T-helper 9 cell (primary cell): ENCODE measurements around the gene GDPD5.

Experiments
- DNase-seq: peaks from one replicate; pipeline ENCODE4 v3.0.0-alpha.2; 2020

Gene GDPD5

GRCh38 chr11:75510004-75510722 lies 15.6 kb downstream of the GDPD5 start:
- DNase-seq = no peak

- DNase-seq = no peak
Measured at GRCh38 chr11:75509020-75509720, 16.6 kb downstream of the GDPD5 start.

GRCh38 chr11:75508051-75508561 lies 17.6 kb downstream of the GDPD5 start:
- peak; percentile 46 for DNase-seq

- no peak for DNase-seq
Measured at GRCh38 chr11:75507571-75507970, 18.2 kb downstream of the GDPD5 start.

- no peak for DNase-seq
Measured at GRCh38 chr11:75506827-75507226, 18.9 kb downstream of the GDPD5 start.

- no peak for DNase-seq
Measured at GRCh38 chr11:75505916-75506692, 19.6 kb downstream of the GDPD5 start.

- no peak for DNase-seq
Measured at GRCh38 chr11:75504501-75504900, 21.2 kb downstream of the GDPD5 start.

GRCh38 chr11:75503531-75504099 lies 22.1 kb downstream of the GDPD5 start:
- DNase-seq = no peak

GRCh38 chr11:75502138-75502537 lies 23.6 kb downstream of the GDPD5 start:
- DNase-seq = no peak

- no peak for DNase-seq
Measured at GRCh38 chr11:75500742-75501141, 25.0 kb downstream of the GDPD5 start.

- no peak for DNase-seq
Measured at GRCh38 chr11:75499423-75500190, 26.1 kb downstream of the GDPD5 start.

GRCh38 chr11:75498556-75499255 lies 27.0 kb downstream of the GDPD5 start:
- DNase-seq = no peak

- no peak for DNase-seq
Measured at GRCh38 chr11:75497788-75498409, 27.8 kb downstream of the GDPD5 start.

- no peak for DNase-seq
Measured at GRCh38 chr11:75496305-75496752, 29.4 kb downstream of the GDPD5 start.

- DNase-seq = no peak
Measured at GRCh38 chr11:75495749-75496304, 29.9 kb downstream of the GDPD5 start.

GRCh38 chr11:75493626-75494025 lies 32.1 kb downstream of the GDPD5 start:
- DNase-seq = no peak

GRCh38 chr11:75492181-75492820 lies 33.4 kb downstream of the GDPD5 start:
- peak; percentile 43 for DNase-seq

- no peak for DNase-seq
Measured at GRCh38 chr11:75491465-75491864, 34.3 kb downstream of the GDPD5 start.

- DNase-seq = no peak
Measured at GRCh38 chr11:75490221-75491181, 35.2 kb downstream of the GDPD5 start.
